ENCODE results near the gene OR10Z1.

The OR10Z1 gene

GRCh38 chr1:158604968-158605367 is at the start of gene OR10Z1:
TSS of gene OR10Z1 (plus strand) at chr1:158605268. CDS start at chr1:158606439, 1,171 bp downstream.
- DNase-seq (ENCODE audit: low read depth in 4 of 4, low spot score in 1 of 4) = no peak

DNA sequence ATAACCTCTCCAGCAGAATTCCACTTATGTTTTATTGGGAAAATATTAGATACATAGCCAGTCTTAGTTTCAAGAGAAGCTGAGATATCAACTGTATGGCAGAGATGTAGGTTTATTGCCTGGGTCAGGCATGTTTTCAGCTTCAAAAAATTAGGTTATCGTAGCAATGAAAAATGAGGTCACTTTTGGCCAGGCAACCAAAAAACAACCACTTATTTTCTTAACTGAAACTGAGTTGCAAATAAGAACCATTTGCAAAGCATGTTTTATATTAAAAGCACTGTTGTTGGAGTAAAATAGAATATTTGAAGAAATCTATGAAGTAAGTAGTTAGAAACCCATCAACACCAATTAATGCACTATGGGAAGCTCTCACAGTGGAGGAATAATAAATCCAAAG is 45.4 kb upstream of the OR10Z1 start:
- DNase-seq (ENCODE audit: low read depth in 4 of 4, low spot score in 1 of 4) = no peak

DNA sequence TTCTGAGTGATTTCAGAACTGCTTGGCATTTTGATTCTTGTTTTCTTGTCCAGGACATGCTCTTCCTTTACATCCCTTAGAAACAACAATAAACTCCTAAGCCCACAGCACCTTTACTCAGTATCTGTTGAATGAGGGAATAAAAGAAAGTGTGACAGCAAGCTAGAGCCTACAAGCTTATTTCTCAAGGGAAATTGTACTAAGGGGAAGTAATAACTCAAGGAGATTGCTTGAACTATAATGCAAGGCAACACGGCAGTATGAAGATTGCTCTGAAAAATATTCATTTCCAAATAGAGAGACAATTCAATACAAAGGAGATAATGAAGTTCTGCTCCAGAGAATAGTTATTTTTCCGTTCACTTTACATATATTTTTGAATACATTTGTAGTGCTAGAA is 41.2 kb upstream of the OR10Z1 start:
- no peak for DNase-seq (ENCODE audit: low read depth in 4 of 4, low spot score in 1 of 4)

GRCh38 chr1:158564608-158565007 is 40.5 kb upstream of the OR10Z1 start:
- DNase-seq (ENCODE audit: low read depth in 4 of 4, low spot score in 1 of 4) = no peak

- DNase-seq (ENCODE audit: low read depth in 4 of 4, low spot score in 1 of 4) = no peak
Observed at GRCh38 chr1:158570480-158570879, 34.6 kb upstream of the OR10Z1 start, which contains the start of gene OR6P1. TSS of gene OR6P1 (minus strand) at chr1:158570580. CDS start at chr1:158563604, 6,976 bp downstream.

- DNase-seq (ENCODE audit: low read depth in 4 of 4, low spot score in 1 of 4) = no peak
Observed at GRCh38 chr1:158572226-158572625, 32.8 kb upstream of the OR10Z1 start.

- no peak for DNase-seq (ENCODE audit: low read depth in 4 of 4, low spot score in 1 of 4)
Observed at GRCh38 chr1:158577561-158577960, 27.5 kb upstream of the OR10Z1 start.

DNA sequence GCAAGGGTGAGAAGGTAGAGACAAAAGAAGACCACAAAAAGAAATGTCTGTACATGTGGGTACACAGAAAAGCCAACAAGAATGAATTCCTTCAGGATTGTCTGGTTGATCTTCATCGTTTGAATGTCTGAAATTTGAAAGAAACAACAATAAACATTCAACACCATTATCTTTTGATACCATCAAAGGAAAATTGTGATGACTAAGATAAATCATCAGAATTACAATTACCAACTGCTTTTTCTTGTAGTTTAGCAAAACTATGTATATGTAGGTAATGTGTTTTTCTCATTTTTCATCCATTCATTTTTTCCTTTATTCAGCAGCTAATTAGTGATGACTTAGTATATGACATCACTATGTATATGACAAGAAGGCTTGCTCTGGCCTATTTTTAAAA is 25.3 kb upstream of the OR10Z1 start, which contains the start of gene OR10X1:
Gene OR10X1, minus strand, starts transcription at position 167 of the 400 bp plus-strand sequence. Its CDS starts 0 bp downstream, at position 167.
- no peak for DNase-seq (ENCODE audit: low read depth in 4 of 4, low spot score in 1 of 4)

DNA sequence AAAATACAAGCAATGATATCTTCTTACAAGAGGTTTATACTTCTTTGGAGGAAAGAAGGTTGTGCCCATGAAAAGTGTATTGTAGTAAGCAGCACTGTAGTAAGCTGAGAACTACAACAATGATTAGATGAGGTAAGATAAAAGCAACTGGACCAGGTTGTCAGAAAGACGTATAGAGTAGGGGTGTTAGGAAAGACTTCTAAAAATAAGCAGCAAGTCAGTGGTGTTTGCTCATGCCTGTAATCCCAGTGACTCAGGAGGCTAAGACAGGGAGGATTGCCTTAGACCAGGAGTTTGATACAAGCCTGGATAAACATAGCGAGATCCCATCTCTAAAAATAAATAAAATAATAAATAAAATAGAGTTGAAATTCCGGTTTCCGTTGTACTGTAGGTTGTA is 21.1 kb upstream of the OR10Z1 start:
- no peak for DNase-seq (ENCODE audit: low read depth in 4 of 4, low spot score in 1 of 4)

DNA sequence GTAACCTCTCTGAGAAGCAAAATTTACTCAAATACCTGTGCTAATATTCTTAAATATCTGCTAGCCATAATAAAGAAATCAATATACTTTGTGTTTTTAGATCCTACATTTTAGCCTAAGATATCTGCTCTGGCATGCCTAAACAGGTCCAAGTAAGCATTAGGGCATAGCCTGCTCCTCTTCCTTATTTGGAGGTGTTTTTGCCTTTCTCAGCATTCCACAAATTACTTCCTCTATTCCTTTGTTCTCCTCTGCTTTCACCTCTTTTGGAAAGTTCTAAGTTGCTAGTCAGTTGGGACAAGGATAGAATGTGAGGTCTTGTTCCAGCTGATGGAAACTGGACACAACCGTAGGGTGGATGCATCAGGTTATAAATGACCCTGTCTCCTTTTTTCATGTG is 18.1 kb upstream of the OR10Z1 start:
- no peak for DNase-seq (ENCODE audit: low read depth in 4 of 4, low spot score in 1 of 4)

DNA sequence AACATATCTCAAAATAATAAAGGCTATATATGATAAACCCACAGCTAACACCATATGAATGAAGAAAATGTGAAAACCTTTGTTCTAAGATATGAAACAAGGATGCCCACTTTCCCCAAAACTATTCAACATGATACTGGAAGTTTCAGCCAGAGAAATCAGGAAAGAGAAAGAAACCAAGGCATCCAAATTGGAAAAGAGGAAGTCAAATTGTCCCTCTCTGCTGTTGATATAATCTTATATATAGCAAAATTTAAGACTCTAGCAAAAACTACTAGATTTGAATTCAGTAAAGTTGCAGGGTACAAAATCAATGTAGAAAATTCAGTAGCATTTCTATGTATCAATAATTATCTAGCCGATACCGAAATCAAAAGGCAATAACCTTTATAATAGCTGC is 4.3 kb upstream of the OR10Z1 start:
- no peak for DNase-seq (ENCODE audit: low read depth in 4 of 4, low spot score in 1 of 4)

DNA sequence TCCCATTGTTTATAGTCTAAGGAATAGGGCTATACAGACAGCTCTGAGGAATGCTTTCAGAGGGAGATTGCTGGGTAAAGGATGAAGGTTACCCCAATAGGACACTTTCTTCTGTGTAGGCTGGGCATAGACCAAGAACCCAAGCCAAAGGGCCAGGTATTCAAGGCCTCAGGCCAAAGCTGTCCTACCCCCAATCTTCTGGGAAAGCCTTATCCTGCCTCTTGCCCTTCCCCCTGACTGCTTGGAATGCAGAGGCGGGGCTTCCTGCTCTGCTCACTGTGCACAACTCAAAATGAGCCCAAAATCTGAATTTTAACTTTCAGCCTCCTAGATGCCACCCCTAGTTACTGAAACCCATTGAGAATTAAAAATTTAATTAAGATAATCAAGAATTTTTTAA is 2.2 kb downstream of the OR10Z1 start:
- DNase-seq (ENCODE audit: low read depth in 4 of 4, low spot score in 1 of 4) = no peak

DNA sequence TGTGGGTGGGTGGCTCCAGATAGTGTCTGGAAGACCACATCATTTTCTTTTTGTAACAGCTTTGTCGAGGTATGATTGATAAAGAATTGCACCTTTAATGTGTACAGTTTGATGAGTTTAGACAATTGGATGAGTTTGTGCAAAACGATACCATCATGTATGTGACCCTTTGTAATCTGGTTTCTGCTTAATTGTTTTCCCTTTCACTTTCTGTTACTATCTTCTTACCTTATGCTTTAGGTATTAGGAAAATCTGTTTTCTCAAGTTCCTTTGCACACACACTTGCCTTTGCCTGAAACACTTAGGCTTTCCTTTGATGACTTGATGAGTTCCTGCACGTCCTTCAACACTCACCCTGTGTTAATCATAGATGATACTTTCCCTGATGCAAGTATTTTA is 6.8 kb downstream of the OR10Z1 start:
- no peak for DNase-seq (ENCODE audit: low read depth in 4 of 4, low spot score in 1 of 4)

DNA sequence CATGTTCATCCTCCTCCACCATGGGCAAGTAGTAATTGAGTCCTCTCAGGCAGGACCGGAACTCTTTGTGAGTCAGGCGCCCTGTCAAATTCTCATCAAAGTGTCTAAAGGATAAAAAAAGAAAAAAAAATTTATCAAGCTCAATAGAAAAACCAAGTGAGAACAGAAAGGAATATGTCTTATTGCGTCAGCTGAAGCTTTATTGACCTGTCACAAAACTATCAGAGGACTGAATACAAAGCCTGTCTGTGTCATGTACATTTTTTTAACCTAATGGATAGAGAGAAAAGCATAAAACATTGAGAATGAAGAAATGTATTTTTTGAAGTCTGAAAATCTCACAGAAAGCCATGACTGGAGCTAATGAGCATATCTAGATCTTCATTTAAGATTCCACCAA is 8.7 kb downstream of the OR10Z1 start:
- DNase-seq (ENCODE audit: low read depth in 4 of 4, low spot score in 1 of 4) = no peak

DNA sequence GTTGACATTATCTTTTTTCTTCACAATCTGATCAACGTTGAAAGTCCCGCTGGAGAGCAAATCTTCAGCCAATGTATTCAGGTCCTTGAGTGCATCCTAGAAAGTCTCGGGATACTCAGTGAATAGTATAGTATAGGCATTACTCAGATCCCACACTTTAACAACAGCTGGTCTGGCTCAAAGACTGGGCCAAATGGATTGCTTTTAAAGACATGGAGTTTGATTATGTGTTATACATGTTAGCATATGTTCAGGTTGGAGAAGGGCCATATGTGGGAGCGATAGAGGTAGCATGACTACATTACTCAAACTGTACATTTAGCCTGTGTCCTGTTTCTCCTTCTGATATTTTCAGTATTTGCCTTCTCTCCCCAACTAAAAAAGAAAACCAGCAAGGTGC is 33.1 kb downstream of the OR10Z1 start:
- DNase-seq (ENCODE audit: low read depth in 4 of 4, low spot score in 1 of 4) = no peak

- no peak for DNase-seq (ENCODE audit: low read depth in 4 of 4, low spot score in 1 of 4)
Observed at GRCh38 chr1:158638904-158639303, 33.8 kb downstream of the OR10Z1 start.

DNA sequence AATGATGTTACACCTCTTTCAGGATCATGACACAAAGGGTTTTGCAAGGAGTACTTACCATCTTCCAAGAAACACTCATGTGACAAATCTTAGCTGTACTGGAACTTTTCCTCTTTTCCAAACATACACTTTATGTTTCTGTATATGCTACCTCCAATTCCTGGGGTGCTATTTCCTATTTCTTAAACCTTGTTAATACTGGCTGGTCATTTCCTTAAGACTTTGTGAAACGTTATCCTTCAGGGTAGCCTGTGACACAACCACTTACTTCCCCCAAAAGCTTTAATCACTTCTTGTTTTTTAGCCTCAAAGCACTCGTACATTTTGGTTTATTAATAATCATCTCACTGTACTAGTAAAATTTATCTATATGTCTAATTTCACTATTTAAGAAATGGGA is 39.4 kb downstream of the OR10Z1 start:
- DNase-seq (ENCODE audit: low read depth in 4 of 4, low spot score in 1 of 4) = no peak

DNA sequence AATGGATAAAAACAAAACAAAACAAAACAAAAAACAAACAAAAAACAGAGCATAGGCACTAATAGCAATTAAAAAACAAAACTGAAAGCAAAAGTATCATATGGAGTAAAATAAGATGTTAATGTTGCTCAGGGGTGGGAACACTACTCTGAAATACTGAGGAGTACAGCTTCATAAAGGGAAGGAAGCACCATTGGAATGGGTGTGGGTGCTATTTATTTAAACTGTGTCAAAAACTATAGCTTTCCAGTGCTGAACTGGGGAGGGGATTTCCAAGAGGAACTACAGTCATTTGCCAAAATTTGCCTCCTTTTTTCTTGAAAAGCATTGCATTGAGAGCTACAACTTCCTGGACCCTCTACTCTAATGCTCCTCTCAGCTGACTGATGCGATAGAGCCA is 41.4 kb downstream of the OR10Z1 start:
- DNase-seq (ENCODE audit: low read depth in 4 of 4, low spot score in 1 of 4) = no peak

DNA sequence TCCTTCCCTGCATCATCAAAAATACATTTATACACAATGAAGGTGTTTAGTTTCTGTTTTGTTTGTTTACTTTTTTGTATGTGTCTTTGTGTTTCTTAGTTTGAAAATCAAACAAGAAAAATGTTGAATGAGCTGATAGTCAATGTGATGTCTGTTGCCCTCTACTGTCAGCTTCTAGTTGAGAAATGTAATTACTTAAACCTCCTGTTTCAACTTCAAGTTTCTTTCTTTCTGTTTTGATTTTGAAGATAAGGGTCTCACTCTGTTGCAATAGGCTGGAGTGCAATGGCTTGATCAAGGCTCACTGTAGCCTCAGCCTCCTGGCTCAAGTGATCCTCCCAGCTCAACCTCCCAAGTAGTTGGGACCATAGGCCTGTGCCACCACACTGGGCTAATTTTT is 44.0 kb downstream of the OR10Z1 start:
- no peak for DNase-seq (ENCODE audit: low read depth in 4 of 4, low spot score in 1 of 4)

DNA sequence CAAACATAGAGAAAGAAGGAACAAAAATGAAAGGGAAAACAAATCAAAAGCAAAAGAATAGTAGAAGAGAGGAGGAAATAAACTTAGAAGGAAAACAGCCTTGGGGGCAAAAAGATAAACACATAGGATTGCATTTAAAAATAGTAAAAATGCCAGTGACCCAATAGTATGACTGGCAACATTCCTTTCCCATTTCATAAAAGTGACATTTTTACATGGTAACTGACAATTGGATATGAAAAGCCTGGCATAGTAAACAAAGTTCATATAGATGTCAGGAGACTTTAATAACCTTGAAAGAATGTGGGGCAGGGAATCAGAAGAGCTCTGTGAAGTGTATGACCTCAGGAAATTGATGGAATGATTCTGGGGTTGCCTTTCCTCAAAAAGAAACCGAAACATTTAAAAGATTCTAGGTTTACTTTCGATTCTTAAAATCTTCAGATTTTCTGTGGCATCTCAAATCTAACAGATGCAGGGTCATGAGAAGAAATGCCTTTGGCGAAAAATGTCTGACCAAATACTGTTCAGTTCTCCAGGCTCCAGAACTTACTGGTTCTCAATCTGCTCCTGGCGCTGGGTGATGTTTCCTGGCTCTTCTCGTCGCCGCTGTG is 47.8 kb downstream of the OR10Z1 start:
- no peak for DNase-seq (ENCODE audit: low read depth in 4 of 4, low spot score in 1 of 4)

GRCh38 chr1:158654086-158654485 is 49.0 kb downstream of the OR10Z1 start:
- no peak for DNase-seq (ENCODE audit: low read depth in 4 of 4, low spot score in 1 of 4)

DNA sequence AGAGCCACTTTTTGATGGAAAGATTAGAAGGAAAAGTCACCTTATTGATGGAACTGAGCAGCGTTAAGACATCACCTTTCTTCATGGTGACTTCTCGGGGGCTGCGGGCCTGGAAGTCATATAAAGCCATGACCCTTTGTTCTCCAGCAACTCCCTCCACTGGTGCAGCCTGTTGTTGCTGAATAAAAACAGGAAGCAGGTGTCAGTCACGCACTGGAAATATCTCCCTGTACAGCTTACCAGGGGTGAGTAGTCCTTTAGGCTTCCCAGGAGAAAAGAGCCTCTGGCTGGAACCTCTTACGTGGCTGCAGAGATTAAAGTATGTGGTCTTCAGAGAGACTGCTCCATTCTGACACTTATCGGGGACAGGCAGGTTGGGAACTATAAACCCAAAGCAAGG is 49.5 kb downstream of the OR10Z1 start:
- no peak for DNase-seq (ENCODE audit: low read depth in 4 of 4, low spot score in 1 of 4)
